KMS-11 (cell line): ENCODE data around the gene GABBR2.
"Not testable (repeated sequence)": the region's sequence is repeated elsewhere in the genome, so short reads cannot be mapped to it uniquely, and the experiment has no call there.

ENCODE experiments used
- H2AFZ ChIP-seq: fragments of 200-600 bp; sonication (generic); 2 replicates; pipeline ENCODE4 v1.6.1; 2016; ENCODE audit warnings: antibody characterized with exemption, mixed run types, low read depth
- H3K27ac ChIP-seq: fragments of 200-600 bp; sonication (generic); 2 replicates; pipeline ENCODE4 v1.6.1; 2016; ENCODE audit warnings: mild to moderate bottlenecking, mixed run types
- H3K27me3 ChIP-seq: fragments of 200-600 bp; sonication (generic); 2 replicates; pipeline ENCODE4 v1.6.1; 2017; ENCODE audit warnings: mild to moderate bottlenecking, low read depth, mixed run types, moderate library complexity; ENCODE audit not compliant: insufficient read depth
- H3K36me3 ChIP-seq: fragments of 200-600 bp; sonication (generic); 2 replicates; pipeline ENCODE4 v1.6.1; 2017; ENCODE audit warnings: mild to moderate bottlenecking, mixed run types; ENCODE audit not compliant: insufficient read depth
- H3K4me1 ChIP-seq: fragments of 200-600 bp; sonication (generic); 2 replicates; pipeline ENCODE4 v1.6.1; 2016; ENCODE audit warnings: mild to moderate bottlenecking, low read depth, mixed run types; ENCODE audit not compliant: poor library complexity, severe bottlenecking
- H3K4me2 ChIP-seq: fragments of 200-600 bp; sonication (generic); 2 replicates; pipeline ENCODE4 v1.7.0; 2016; ENCODE audit warnings: mild to moderate bottlenecking, mixed run types
- H3K4me3 ChIP-seq: fragments of 200-600 bp; sonication (generic); IDR thresholded peaks from 2 replicates; pipeline ENCODE4 v1.6.1; 2017; ENCODE audit warnings: low read depth, low read length, mixed read lengths; ENCODE audit not compliant: insufficient read depth
- H3K79me2 ChIP-seq: fragments of 200-600 bp; sonication (generic); 2 replicates; pipeline ENCODE4 v1.6.1; 2016; ENCODE audit warnings: low read depth, mixed run types; ENCODE audit not compliant: insufficient read depth
- H3K9ac ChIP-seq: fragments of 200-600 bp; sonication (generic); 2 replicates; pipeline ENCODE4 v1.6.1; 2016; ENCODE audit warnings: mild to moderate bottlenecking, mixed run types
- H4K20me1 ChIP-seq: fragments of 200-600 bp; sonication (generic); 2 replicates; pipeline ENCODE4 v1.6.1; 2016; ENCODE audit warnings: mild to moderate bottlenecking, mixed run types; ENCODE audit not compliant: insufficient read depth
- TF ChIP-seq, protein P1 (sequence below): fragments of 200-600 bp; sonication (generic); conservative IDR thresholded peaks from 2 replicates; pipeline ENCODE4 v1.6.1; 2017; ENCODE audit warnings: low read depth, mild to moderate bottlenecking, antibody characterized with exemption, low read length, moderate library complexity, mixed read lengths

GABBR2 gene

DNA sequence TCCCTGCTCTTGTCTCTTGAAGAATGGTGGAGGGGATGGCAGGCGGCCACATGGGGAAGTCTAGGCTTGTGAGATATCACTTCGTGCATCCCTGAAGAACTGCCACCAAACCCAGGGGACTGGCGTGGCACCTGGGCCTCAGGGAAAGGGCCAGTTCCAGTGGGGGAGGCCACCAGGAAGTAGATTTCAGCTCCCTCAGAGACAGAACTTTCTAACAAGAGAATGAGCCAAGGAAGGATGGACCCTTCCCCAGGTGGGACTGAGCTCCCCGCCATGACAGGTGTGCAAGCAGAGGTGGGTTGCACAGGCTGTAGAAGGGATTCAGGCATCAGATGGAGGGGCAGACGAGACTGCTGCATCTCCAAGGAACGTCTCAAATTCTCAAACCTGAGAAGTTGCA lies 193.9 kb downstream of the GABBR2 start:
- H3K4me2 ChIP-seq = no peak overlapping the region
- TF ChIP-seq, protein P1, sequence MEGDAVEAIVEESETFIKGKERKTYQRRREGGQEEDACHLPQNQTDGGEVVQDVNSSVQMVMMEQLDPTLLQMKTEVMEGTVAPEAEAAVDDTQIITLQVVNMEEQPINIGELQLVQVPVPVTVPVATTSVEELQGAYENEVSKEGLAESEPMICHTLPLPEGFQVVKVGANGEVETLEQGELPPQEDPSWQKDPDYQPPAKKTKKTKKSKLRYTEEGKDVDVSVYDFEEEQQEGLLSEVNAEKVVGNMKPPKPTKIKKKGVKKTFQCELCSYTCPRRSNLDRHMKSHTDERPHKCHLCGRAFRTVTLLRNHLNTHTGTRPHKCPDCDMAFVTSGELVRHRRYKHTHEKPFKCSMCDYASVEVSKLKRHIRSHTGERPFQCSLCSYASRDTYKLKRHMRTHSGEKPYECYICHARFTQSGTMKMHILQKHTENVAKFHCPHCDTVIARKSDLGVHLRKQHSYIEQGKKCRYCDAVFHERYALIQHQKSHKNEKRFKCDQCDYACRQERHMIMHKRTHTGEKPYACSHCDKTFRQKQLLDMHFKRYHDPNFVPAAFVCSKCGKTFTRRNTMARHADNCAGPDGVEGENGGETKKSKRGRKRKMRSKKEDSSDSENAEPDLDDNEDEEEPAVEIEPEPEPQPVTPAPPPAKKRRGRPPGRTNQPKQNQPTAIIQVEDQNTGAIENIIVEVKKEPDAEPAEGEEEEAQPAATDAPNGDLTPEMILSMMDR = no peak
- H3K27me3 ChIP-seq = no peaks in the 10 kb centered on the region
- H3K36me3 ChIP-seq = no peaks in the 10 kb centered on the region
- H4K20me1 ChIP-seq = no peaks in the 10 kb centered on the region
- H3K4me1 ChIP-seq = no peaks in the 10 kb centered on the region
- H3K79me2 ChIP-seq = no peaks in the 10 kb centered on the region
- no peak overlapping the region for H2AFZ ChIP-seq
- no peak overlapping the region for H3K9ac ChIP-seq
- H3K27ac ChIP-seq = no peak overlapping the region
- H3K4me3 ChIP-seq = no peak overlapping the region

DNA sequence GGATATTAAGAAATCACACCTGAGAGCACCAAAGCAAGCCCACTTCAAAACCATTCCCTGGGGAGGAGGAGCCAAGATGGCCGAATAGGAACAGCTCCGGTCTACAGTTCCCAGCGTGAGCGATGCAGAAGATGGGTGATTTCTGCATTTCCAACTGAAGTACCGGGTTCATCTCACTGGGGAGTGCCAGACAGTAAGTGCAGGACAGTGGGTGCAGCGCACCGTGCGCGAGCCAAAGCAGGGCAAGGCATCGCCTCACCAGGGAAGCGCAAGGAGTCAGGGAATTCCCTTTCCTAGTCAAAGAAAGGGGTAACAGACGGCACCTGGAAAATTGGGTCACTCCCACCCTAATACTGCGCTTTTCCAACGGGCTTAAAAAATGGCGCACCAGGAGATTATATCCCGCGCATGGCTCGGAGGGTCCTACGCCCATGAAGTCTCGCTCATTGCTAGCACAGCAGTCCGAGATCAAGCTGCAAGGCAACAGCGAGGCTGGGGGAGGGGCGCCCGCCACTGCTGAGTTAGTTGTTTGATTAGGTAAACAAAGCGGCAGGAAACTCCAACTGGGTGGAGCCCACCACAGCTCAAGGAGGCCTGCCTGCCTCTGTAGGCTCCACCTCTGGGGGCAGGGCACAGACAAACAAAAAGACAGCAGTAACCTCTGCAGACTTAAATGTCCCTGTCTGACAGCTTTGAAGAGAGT lies 200.4 kb downstream of the GABBR2 start:
- H3K79me2 ChIP-seq, H3K9ac ChIP-seq, H4K20me1 ChIP-seq: not testable (repeated sequence)

DNA sequence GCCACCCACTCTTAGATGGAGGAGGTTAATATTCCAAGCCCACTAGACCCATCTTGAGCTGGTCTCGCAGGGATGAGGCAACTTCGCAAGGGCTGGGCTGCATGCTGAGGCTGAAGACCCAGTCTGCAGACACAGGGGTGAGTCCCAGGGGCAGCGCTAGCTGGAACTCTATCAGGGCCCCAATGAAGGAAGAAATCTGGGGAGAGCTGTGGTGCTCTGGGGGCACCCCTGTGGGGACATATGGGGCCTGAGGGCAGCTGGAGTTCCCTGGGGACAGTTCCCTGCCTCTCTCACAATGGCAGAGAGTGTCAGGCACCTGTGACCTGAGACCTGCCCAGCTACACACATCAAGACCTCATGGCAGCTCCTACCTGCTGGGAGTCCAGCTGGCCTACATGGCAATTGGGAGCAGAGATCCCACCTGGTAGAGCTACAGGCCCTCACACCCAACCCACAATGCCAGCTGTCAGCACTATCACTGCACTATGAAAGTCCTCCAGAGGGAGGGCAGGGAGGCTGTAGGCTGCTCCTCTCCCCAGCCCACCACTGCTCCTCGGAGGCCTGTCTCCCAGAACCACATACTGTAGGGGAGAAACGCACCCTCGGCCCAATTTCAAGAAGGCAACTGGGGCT lies 202.2 kb downstream of the GABBR2 start:
- no peaks in the 10 kb centered on the region for H3K36me3 ChIP-seq
- H3K4me3 ChIP-seq = no peak overlapping the region
- no peak overlapping the region for H3K9ac ChIP-seq
- TF ChIP-seq, protein P1 = no peak
- H3K4me1 ChIP-seq = no peaks in the 10 kb centered on the region
- no peaks in the 10 kb centered on the region for H3K27me3 ChIP-seq
- no peaks in the 10 kb centered on the region for H4K20me1 ChIP-seq
- H3K79me2 ChIP-seq = no peaks in the 10 kb centered on the region
- no peak overlapping the region for H3K4me2 ChIP-seq
- H3K27ac ChIP-seq = no peak overlapping the region
- H2AFZ ChIP-seq = no peak overlapping the region

More for the DNA sequence above, 200.4 kb downstream of the GABBR2 start:
- not testable (repeated sequence) for H2AFZ ChIP-seq, H3K27me3 ChIP-seq, H3K27ac ChIP-seq, H3K4me2 ChIP-seq, H3K4me3 ChIP-seq, H3K36me3 ChIP-seq, H3K4me1 ChIP-seq

DNA sequence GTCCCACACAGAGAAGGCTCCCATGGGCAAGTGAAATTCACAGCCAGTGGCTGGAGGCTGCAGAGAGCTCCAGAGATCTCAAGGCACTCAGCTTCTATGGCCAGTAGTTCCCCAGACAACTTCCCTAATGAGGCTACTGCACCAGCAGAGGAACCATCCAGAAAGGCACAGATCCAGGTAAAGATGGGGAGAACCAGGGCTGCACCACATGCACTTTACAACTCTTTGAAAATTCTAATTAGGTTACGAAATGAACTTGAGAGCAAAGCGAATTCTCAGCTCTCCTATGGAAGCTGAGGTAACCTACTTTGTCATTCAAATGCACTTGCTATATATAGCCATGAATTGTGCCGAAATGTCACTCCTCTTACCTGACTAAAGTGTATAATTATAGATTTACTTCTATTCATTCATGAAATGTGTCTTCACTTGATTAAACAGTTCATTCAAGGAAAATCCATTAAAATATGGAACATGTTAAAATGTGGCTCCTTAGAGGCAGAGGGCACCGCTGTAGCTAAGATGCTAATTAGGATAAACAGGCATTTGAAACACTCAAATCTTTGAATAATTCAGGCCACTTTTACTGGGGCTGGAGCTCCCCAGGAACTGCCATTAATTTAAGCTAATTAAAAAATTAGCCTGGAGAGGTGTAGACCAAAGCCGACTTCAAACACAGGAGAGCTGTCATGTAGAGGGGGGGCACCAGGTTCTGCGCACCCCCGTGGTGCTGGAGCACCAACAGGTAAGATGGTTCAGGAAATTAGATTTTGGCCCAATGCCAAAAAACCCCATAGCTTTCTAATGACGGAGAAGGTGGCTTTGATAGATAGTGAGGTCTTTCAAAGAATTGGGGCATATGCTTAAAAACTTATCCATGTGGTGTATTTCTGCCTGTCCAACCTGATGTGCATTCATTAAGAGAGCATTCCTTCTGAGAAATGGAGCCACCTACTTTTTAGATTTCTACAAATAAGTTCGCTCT lies 204.1 kb downstream of the GABBR2 start:
- H3K79me2 ChIP-seq = no peaks in the 10 kb centered on the region
- H3K4me1 ChIP-seq = no peaks in the 10 kb centered on the region
- no peak overlapping the region for H3K4me2 ChIP-seq
- TF ChIP-seq, protein P1 = no peak
- H3K9ac ChIP-seq = no peak overlapping the region
- no peak overlapping the region for H3K4me3 ChIP-seq
- no peaks in the 10 kb centered on the region for H3K27me3 ChIP-seq
- H3K36me3 ChIP-seq = no peaks in the 10 kb centered on the region
- H2AFZ ChIP-seq = no peak overlapping the region
- H3K27ac ChIP-seq = no peak overlapping the region
- no peaks in the 10 kb centered on the region for H4K20me1 ChIP-seq
